ENCODE data around the gene NFE2L1.
"Not testable (repeated sequence)": the region's sequence is repeated elsewhere in the genome, so short reads cannot be mapped to it uniquely, and the experiment has no call there.

The NFE2L1 gene

GRCh38 chr17:48047741-48048383, at the start of gene NFE2L1:
Gene NFE2L1, plus strand, starts transcription at chr17:48048359. Its CDS starts 2,760 bp downstream, at chr17:48051119.
- in situ Hi-C loops (cut with MboI; ENCODE audit: low sequenced_read_pairs) = no loop called here

- in situ Hi-C loops (cut with MboI; ENCODE audit: low sequenced_read_pairs) = no loop called here
These were observed 48.6 kb upstream of the NFE2L1 start for GRCh38 chr17:47999582-47999981.

GRCh38 chr17:48001197-48001596, 47.0 kb upstream of the NFE2L1 start:
- in situ Hi-C loops (cut with MboI; ENCODE audit: low sequenced_read_pairs) = no loop called here

GRCh38 chr17:48001657-48002056, 46.5 kb upstream of the NFE2L1 start:
- in situ Hi-C loops (cut with MboI; ENCODE audit: low sequenced_read_pairs) = not testable (repeated sequence)

- in situ Hi-C loops (cut with MboI; ENCODE audit: low sequenced_read_pairs) = no loop called here
These were observed 45.8 kb upstream of the NFE2L1 start for GRCh38 chr17:48002266-48002915.

- in situ Hi-C loops (cut with MboI; ENCODE audit: low sequenced_read_pairs) = no loop called here
These were observed 45.2 kb upstream of the NFE2L1 start for GRCh38 chr17:48002916-48003416.

- in situ Hi-C loops (cut with MboI; ENCODE audit: low sequenced_read_pairs) = no loop called here
These were observed 44.6 kb upstream of the NFE2L1 start for GRCh38 chr17:48003417-48004151.

GRCh38 chr17:48004983-48005382, 43.2 kb upstream of the NFE2L1 start:
- in situ Hi-C loops (cut with MboI; ENCODE audit: low sequenced_read_pairs) = no loop called here

- in situ Hi-C loops (cut with MboI; ENCODE audit: low sequenced_read_pairs) = no loop called here
These were observed 41.0 kb upstream of the NFE2L1 start for GRCh38 chr17:48006936-48007709.

GRCh38 chr17:48010193-48010592, 38.0 kb upstream of the NFE2L1 start:
- in situ Hi-C loops (cut with MboI; ENCODE audit: low sequenced_read_pairs) = loop anchor here (10.0 kb wide), 1 partner anchor 175 kb away; the partner anchor contains the start of genes LRRC46 and MRPL10

- in situ Hi-C loops (cut with MboI; ENCODE audit: low sequenced_read_pairs) = loop anchor here (10.0 kb wide), 1 partner anchor 177 kb away; the partner anchor contains the start of genes LRRC46 and MRPL10
These were observed 36.6 kb upstream of the NFE2L1 start for GRCh38 chr17:48011405-48012150.

- in situ Hi-C loops (cut with MboI; ENCODE audit: low sequenced_read_pairs) = loop anchor here (10.0 kb wide), 1 partner anchor 177 kb away; the partner anchor contains the start of genes LRRC46 and MRPL10
These were observed 36.0 kb upstream of the NFE2L1 start for GRCh38 chr17:48012151-48012520.

GRCh38 chr17:48012654-48013053, 35.5 kb upstream of the NFE2L1 start:
- in situ Hi-C loops (cut with MboI; ENCODE audit: low sequenced_read_pairs) = loop anchor here (10.0 kb wide), 1 partner anchor 178 kb away; the partner anchor contains the start of genes LRRC46 and MRPL10

- in situ Hi-C loops (cut with MboI; ENCODE audit: low sequenced_read_pairs) = loop anchor here (10.0 kb wide), 1 partner anchor 179 kb away; the partner anchor contains the start of genes LRRC46 and MRPL10
These were observed 34.1 kb upstream of the NFE2L1 start for GRCh38 chr17:48013876-48014594.

GRCh38 chr17:48014595-48015111, 33.5 kb upstream of the NFE2L1 start:
- in situ Hi-C loops (cut with MboI; ENCODE audit: low sequenced_read_pairs) = loop anchor here (10.0 kb wide), 1 partner anchor 180 kb away; the partner anchor contains the start of genes LRRC46 and MRPL10

- in situ Hi-C loops (cut with MboI; ENCODE audit: low sequenced_read_pairs) = loop anchor here (10.0 kb wide), 1 partner anchor 181 kb away; the partner anchor contains the start of genes LRRC46 and MRPL10
These were observed 32.0 kb upstream of the NFE2L1 start for GRCh38 chr17:48016112-48016511.

GRCh38 chr17:48017817-48018158, 30.4 kb upstream of the NFE2L1 start:
- in situ Hi-C loops (cut with MboI; ENCODE audit: low sequenced_read_pairs) = loop anchor here (10.0 kb wide), 1 partner anchor 183 kb away; the partner anchor contains the start of genes LRRC46 and MRPL10

GRCh38 chr17:48021934-48022333, 26.2 kb upstream of the NFE2L1 start:
- in situ Hi-C loops (cut with MboI; ENCODE audit: low sequenced_read_pairs) = no loop called here

GRCh38 chr17:48022901-48023300, 25.3 kb upstream of the NFE2L1 start:
- in situ Hi-C loops (cut with MboI; ENCODE audit: low sequenced_read_pairs) = no loop called here
